Endothelial cell of hepatic sinusoid (primary cell): ENCODE results near the gene PDE9A.

Experiments used
- in situ Hi-C: cut with HindIII; loops from 2 replicates; pipeline ENCODE4 v1.10.0; 2017; ENCODE audit warnings: low sequenced_read_pairs

The PDE9A gene

GRCh38 chr21:42670058-42670880, 16.8 kb downstream of the PDE9A start:
- in situ Hi-C loops = no loop called here

GRCh38 chr21:42670884-42671283, 17.5 kb downstream of the PDE9A start:
- in situ Hi-C loops = no loop called here

- in situ Hi-C loops = no loop called here
Observed at GRCh38 chr21:42671778-42672593, 18.6 kb downstream of the PDE9A start.

- in situ Hi-C loops = no loop called here
Observed at GRCh38 chr21:42672699-42673458, 19.5 kb downstream of the PDE9A start.

- in situ Hi-C loops = no loop called here
Observed at GRCh38 chr21:42673633-42674328, 20.4 kb downstream of the PDE9A start.

GRCh38 chr21:42674351-42674940, 21.0 kb downstream of the PDE9A start:
- in situ Hi-C loops = no loop called here

GRCh38 chr21:42675403-42675802, 22.0 kb downstream of the PDE9A start:
- in situ Hi-C loops = no loop called here

- in situ Hi-C loops = no loop called here
Observed at GRCh38 chr21:42676808-42677207, 23.4 kb downstream of the PDE9A start.

- in situ Hi-C loops = no loop called here
Observed at GRCh38 chr21:42677339-42678321, 24.2 kb downstream of the PDE9A start.

GRCh38 chr21:42678618-42679295, 25.3 kb downstream of the PDE9A start:
- in situ Hi-C loops = no loop called here

GRCh38 chr21:42679319-42680057, 26.1 kb downstream of the PDE9A start:
- in situ Hi-C loops = no loop called here

GRCh38 chr21:42680058-42680330, 26.6 kb downstream of the PDE9A start:
- in situ Hi-C loops = no loop called here

- in situ Hi-C loops = no loop called here
Observed at GRCh38 chr21:42680429-42680828, 27.0 kb downstream of the PDE9A start.

GRCh38 chr21:42681296-42682206, 28.1 kb downstream of the PDE9A start:
- in situ Hi-C loops = no loop called here

GRCh38 chr21:42682661-42683210, 29.3 kb downstream of the PDE9A start:
- in situ Hi-C loops = no loop called here

- in situ Hi-C loops = no loop called here
Observed at GRCh38 chr21:42683371-42684108, 30.1 kb downstream of the PDE9A start.
